Prostate gland (tissue), 2 donors: ENCODE results near the gene PFN4. TPM values are rescaled to one million over a fixed set of nuclear protein-coding genes. Genes with fewer than 3 reads are reported as not detected.

Source experiments
- DNase-seq: peaks from one replicate; pipeline ENCODE4 v3.0.0-alpha.2; 2019; ENCODE audit warnings: low spot score
- H3K27ac ChIP-seq, 2 donors: fragments of 200-600 bp; sonication (generic); 2 replicates each; pipeline ENCODE4 v1.5.1; 2017 to 2019
- H3K27me3 ChIP-seq: fragments of 200-600 bp; sonication (generic); replicated peaks from 2 replicates; pipeline ENCODE4 v1.5.1; 2019; ENCODE audit not compliant: insufficient read depth
- H3K36me3 ChIP-seq, 2 donors: fragments of 200-600 bp; sonication (generic); 1 replicate in 1 of 2; 2 replicates in 1 of 2; pipeline versions ENCODE4 v1.5.1 to v1.8.1; 2017 to 2019
- H3K4me1 ChIP-seq: fragments of 200-600 bp; sonication (generic); replicated peaks from 2 replicates; pipeline ENCODE4 v1.5.1; 2019
- H3K4me3 ChIP-seq, 2 donors: fragments of 200-600 bp; sonication (generic); 2 replicates each; pipeline ENCODE4 v1.5.1; 2017 to 2019
- H3K9me3 ChIP-seq: fragments of 200-600 bp; sonication (generic); 2 replicates; pipeline ENCODE4 v1.5.1; 2017
- POLR2A ChIP-seq: fragments of 450-650 bp; IDR thresholded peaks from one replicate; pipeline ENCODE4 v1.6.1; 2016; ENCODE audit warnings: antibody characterized with exemption, mild to moderate bottlenecking
- POLR2AphosphoS5 ChIP-seq: sonication (generic); formaldehyde crosslinking; IDR thresholded peaks from one replicate; pipeline ENCODE4 v1.6.1; 2017; ENCODE audit warnings: antibody characterized with exemption
- WGBS: methylation state at CpG from one replicate; pipeline ENCODE4 v1.1.5; 2018; 5-methylcytosine and 5-hydroxymethylcytosine counted together
- intact Hi-C: fragments of 100-400 bp; cut with DNase I; formaldehyde crosslinking; loops from one replicate; pipeline ENCODE4 v1.14.2; 2022
- total RNA-seq, 2 donors: library from RNA; depleted of rRNA; stranded (reverse); fragments of >200 nt; gene quantifications; one replicate each; pipeline ENCODE4 v1.1.0, GENCODE V29; 2016
- TF ChIP-seq, protein P1 (sequence below), 4 experiments: fragments of 200-600 bp in 2 of 4; fragments of 450-650 bp in 2 of 4; sonication (generic) in 2 of 4; IDR thresholded peaks; 1 replicate in 3 of 4; 2 replicates in 1 of 4; pipeline ENCODE4 v1.5.1; 2016 to 2019; ENCODE audit warnings: antibody characterized with exemption in 4 of 4, mild to moderate bottlenecking in 2 of 4, moderate library complexity in 2 of 4

The PFN4 gene
- total RNA-seq, 2 donors from 2014 or later: 16.9 TPM; not detected in 1

DNA sequence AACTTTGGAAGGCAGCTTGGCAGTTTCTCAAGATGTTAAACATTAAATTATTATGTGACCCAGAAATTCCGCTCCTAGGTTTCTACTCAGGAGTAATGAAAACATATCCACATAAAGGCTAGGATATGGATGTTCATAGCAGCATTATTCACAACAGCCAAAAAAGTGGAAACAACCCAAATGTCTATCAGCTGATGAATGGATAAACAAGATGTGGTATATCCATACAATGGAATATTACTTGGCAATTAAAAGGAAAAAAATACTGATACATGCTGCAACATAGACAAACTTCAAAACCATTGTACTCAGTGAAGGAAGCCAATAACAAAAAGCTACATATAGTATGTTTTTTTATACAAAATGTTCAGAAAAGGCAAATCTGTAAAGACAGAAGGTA lies 39.4 kb upstream of the PFN4 start:
- Histone ChIP-seq H3K9me3 (no peaks in the 10 kb centered on the region), H3K27ac (no peak overlapping the region), H3K4me1 (no peaks in the 10 kb centered on the region), H3K4me3 (no peak overlapping the region), H3K27me3 (no peaks in the 10 kb centered on the region), H3K36me3 (no peaks in the 10 kb centered on the region)
- TF ChIP-seq, protein P1, sequence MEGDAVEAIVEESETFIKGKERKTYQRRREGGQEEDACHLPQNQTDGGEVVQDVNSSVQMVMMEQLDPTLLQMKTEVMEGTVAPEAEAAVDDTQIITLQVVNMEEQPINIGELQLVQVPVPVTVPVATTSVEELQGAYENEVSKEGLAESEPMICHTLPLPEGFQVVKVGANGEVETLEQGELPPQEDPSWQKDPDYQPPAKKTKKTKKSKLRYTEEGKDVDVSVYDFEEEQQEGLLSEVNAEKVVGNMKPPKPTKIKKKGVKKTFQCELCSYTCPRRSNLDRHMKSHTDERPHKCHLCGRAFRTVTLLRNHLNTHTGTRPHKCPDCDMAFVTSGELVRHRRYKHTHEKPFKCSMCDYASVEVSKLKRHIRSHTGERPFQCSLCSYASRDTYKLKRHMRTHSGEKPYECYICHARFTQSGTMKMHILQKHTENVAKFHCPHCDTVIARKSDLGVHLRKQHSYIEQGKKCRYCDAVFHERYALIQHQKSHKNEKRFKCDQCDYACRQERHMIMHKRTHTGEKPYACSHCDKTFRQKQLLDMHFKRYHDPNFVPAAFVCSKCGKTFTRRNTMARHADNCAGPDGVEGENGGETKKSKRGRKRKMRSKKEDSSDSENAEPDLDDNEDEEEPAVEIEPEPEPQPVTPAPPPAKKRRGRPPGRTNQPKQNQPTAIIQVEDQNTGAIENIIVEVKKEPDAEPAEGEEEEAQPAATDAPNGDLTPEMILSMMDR (IDR thresholded peaks at IDR 0.05): no peak
- TF ChIP-seq POLR2AphosphoS5 (no peak), POLR2A (no peak)
- intact Hi-C loops: no loop called here
- 90% methylated on average over 1 of the region's 1 CpG for WGBS
- DNase-seq: no peak

DNA sequence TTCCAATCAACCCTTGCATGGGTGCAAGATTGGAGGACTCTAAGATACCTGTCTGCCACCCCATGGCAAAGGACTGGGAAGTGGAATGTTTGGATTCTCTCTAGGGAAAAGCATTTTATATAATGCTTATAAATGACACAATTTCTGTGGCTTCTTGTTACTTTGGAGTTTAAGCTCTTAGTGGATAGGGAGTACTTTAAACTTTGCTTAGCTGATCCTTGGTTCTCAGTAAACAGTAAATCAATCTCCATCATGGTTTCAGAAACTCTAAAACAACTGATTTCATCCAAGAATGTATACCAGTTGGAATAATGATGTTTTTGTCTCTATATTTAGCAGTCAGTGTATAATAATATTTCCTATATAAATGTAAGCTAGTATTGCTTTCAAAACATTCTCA lies 37.6 kb upstream of the PFN4 start:
- Histone ChIP-seq H3K36me3 (no peaks in the 10 kb centered on the region), H3K9me3 (no peaks in the 10 kb centered on the region), H3K4me1 (no peaks in the 10 kb centered on the region), H3K27ac (no peak overlapping the region), H3K27me3 (no peaks in the 10 kb centered on the region), H3K4me3 (no peak overlapping the region)
- intact Hi-C loops: no loop called here
- no peak for DNase-seq
- TF ChIP-seq, protein P1 (IDR thresholded peaks at IDR 0.05): no peak
- TF ChIP-seq POLR2A: no peak
- no peak for TF ChIP-seq POLR2AphosphoS5

- Histone ChIP-seq H3K27me3 (no peaks in the 10 kb centered on the region), H3K36me3 (no peaks in the 10 kb centered on the region), H3K9me3 (no peaks in the 10 kb centered on the region), H3K4me1 (no peaks in the 10 kb centered on the region), H3K27ac (no peak overlapping the region), H3K4me3 (no peak overlapping the region)
- intact Hi-C loops: no loop called here
- no peak for DNase-seq
- no peak for TF ChIP-seq POLR2A
- WGBS: 82% methylated on average over 4 of the region's 4 CpGs
These were observed 36.6 kb upstream of the PFN4 start for GRCh38 chr2:24159708-24160107.

GRCh38 chr2:24158131-24158530 lies 35.0 kb upstream of the PFN4 start:
- intact Hi-C loops: no loop called here
- 48% methylated on average over 5 of the region's 5 CpGs for WGBS
- DNase-seq: no peak

DNA sequence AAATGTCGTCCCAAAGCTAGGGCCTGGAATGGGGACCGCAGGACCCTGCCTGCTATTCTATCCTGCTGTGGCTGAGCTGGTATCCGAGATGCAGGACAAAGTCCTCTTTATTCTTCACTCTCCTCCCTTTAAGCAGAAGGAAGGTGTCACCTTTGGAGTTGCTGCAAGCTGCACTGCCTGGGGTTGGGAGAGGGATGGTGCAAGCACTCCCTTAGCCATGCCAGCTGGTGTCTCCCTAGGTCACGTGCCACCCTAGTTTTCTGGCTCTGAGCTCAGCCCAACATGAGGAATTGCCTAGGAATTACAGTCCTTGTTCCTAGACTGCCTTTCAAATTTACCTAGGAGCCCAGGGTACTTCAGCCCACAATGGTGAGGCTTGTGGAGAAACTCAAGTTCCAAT lies 30.3 kb upstream of the PFN4 start:
- intact Hi-C loops: no loop called here
- Histone ChIP-seq H3K4me3 (no peak overlapping the region), H3K4me1 (no peaks in the 10 kb centered on the region), H3K27ac (no peak overlapping the region), H3K9me3 (no peaks in the 10 kb centered on the region), H3K27me3 (no peaks in the 10 kb centered on the region), H3K36me3 (no peaks in the 10 kb centered on the region)
- no peak for DNase-seq
- WGBS: 84% methylated on average over 4 of the region's 4 CpGs
- TF ChIP-seq, protein P1 (IDR thresholded peaks at IDR 0.05): no peak
- no peak for TF ChIP-seq POLR2AphosphoS5
- TF ChIP-seq POLR2A: no peak

More at GRCh38 chr2:24158131-24158530, 35.0 kb upstream of the PFN4 start:
- H3K4me3 ChIP-seq: no peak overlapping the region
- H3K4me1 ChIP-seq: no peaks in the 10 kb centered on the region
- no peaks in the 10 kb centered on the region for H3K27me3 ChIP-seq
- H3K9me3 ChIP-seq: no peaks in the 10 kb centered on the region
- TF ChIP-seq POLR2AphosphoS5 (no peak), POLR2A (no peak)
- TF ChIP-seq, protein P1 (IDR thresholded peaks at IDR 0.05): no peak
- no peak overlapping the region for H3K27ac ChIP-seq
- no peaks in the 10 kb centered on the region for H3K36me3 ChIP-seq
